NB4 (cell line): ENCODE results near the gene ASB18.

ENCODE experiments used
- CTCF ChIP-seq: IDR thresholded peaks from one replicate; pipeline ENCODE4 v1.5.1; 2012; ENCODE audit warnings: low read depth, low read length
- MAX ChIP-seq: IDR thresholded peaks from 2 replicates; pipeline ENCODE4 v1.6.1; 2011; ENCODE audit warnings: low read depth, low read length
- MYC ChIP-seq: IDR thresholded peaks from 2 replicates; pipeline ENCODE4 v1.6.1; 2011; ENCODE audit warnings: low read depth, low read length
- POLR2A ChIP-seq: IDR thresholded peaks from 2 replicates; pipeline ENCODE4 v1.6.1; 2011; ENCODE audit warnings: mild to moderate bottlenecking; ENCODE audit not compliant: insufficient read length; ENCODE audit errors: extremely low read depth

GRCh38 chr2:236244256-236244655, 19.9 kb downstream of the ASB18 start:
- TF ChIP-seq MAX (no peak), POLR2A (no peak), CTCF (no peak), MYC (no peak)
